SK-N-SH (cell line): Measurements from ENCODE around the gene APPL2. TPM values are rescaled to one million over a fixed set of nuclear protein-coding genes. Genes with fewer than 3 reads are reported as not detected.

Source experiments
- CTCF ChIA-PET: fragments of 300-600, 350-600 bp; formaldehyde crosslinking; extraction: SDS; loops from one replicate; lab custom pipeline; 2021; lab: Yijun Ruan, JAX
- POLR2A ChIA-PET: fragments of 350-600 bp; sonication (Branson Sonifier 250); formaldehyde crosslinking; extraction: SDS; loops from one replicate; lab custom pipeline; 2020; ENCODE audit warnings: antibody characterized with exemption, inconsistent platforms; lab: Yijun Ruan, JAX
- DNase-seq: peaks from one replicate; pipeline ENCODE4 v3.0.0; 2012
- H2AFZ ChIP-seq: fragments of 200-600 bp; sonication (generic); 2 replicates; pipeline ENCODE4 v1.8.1; 2016; ENCODE audit warnings: antibody characterized with exemption, mild to moderate bottlenecking, low read depth
- H3F3A ChIP-seq: fragments of 200-600 bp; sonication (generic); replicated peaks from 2 replicates; pipeline ENCODE3; 2016; ENCODE audit warnings: antibody characterized with exemption, mild to moderate bottlenecking; ENCODE audit not compliant: insufficient read depth
- H3K27ac ChIP-seq, 2 experiments: fragments of 200-500 bp in 1 of 2; fragments of 200-600 bp in 1 of 2; sonication (Bioruptor generic) in 1 of 2; sonication (generic), shearing (Covaris generic) in 1 of 2; 2 replicates each; pipeline versions ENCODE4 v1.5.1 to v1.6.1; 2014 to 2016; ENCODE audit warnings: low read depth in 2 of 2, inconsistent platforms in 1 of 2, low read length in 1 of 2, mild to moderate bottlenecking in 1 of 2, mixed read lengths in 1 of 2
- H3K27me3 ChIP-seq: fragments of 200-600 bp; sonication (generic), shearing (Covaris generic); 2 replicates; pipeline ENCODE4 v1.6.1; 2016; ENCODE audit warnings: mixed run types; ENCODE audit not compliant: insufficient read depth
- H3K36me3 ChIP-seq, 2 experiments: fragments of 200-500 bp in 1 of 2; fragments of 200-600 bp in 1 of 2; sonication (Bioruptor generic) in 1 of 2; sonication (generic) in 1 of 2; replicated peaks in 1 of 2; 2 replicates each; pipeline versions ENCODE3 to v1.5.1; 2014 to 2016; ENCODE audit warnings: low read length in 1 of 2, mild to moderate bottlenecking in 1 of 2; ENCODE audit not compliant: insufficient read depth in 2 of 2, control insufficient read depth in 1 of 2
- H3K4me1 ChIP-seq, 2 experiments: fragments of 200-500 bp in 1 of 2; fragments of 200-600 bp in 1 of 2; sonication (Bioruptor generic) in 1 of 2; sonication (generic), shearing (Covaris generic) in 1 of 2; 2 replicates each; pipeline versions ENCODE4 v1.5.1 to v1.6.1; 2014 to 2016; ENCODE audit warnings: low read depth in 1 of 2, low read length in 1 of 2, mixed run types in 1 of 2; ENCODE audit not compliant: insufficient read depth in 2 of 2, control insufficient read depth in 1 of 2
- H3K4me2 ChIP-seq: fragments of 200-600 bp; sonication (generic), shearing (Covaris generic); 2 replicates; pipeline ENCODE4 v1.6.1; 2017; ENCODE audit warnings: mixed run types
- H3K4me3 ChIP-seq, 2 experiments: fragments of 200-500 bp in 1 of 2; fragments of 200-600 bp in 1 of 2; sonication (Bioruptor generic) in 1 of 2; sonication (generic), shearing (Covaris generic) in 1 of 2; 2 replicates each; pipeline versions ENCODE4 v1.5.1 to v1.8.1; 2014 to 2016; ENCODE audit warnings: low read depth in 2 of 2, inconsistent platforms in 1 of 2, low read length in 1 of 2, mild to moderate bottlenecking in 1 of 2, mixed read lengths in 1 of 2, moderate library complexity in 1 of 2
- H3K79me2 ChIP-seq: fragments of 200-600 bp; sonication (generic); 2 replicates; pipeline ENCODE4 v1.8.1; 2017; ENCODE audit warnings: mild to moderate bottlenecking; ENCODE audit not compliant: insufficient read depth
- H3K9ac ChIP-seq: fragments of 200-600 bp; sonication (generic); 2 replicates; pipeline ENCODE4 v1.6.1; 2017; ENCODE audit warnings: mixed run types
- H3K9me2 ChIP-seq: fragments of 200-600 bp; sonication (generic); 2 replicates; pipeline ENCODE4 v1.6.1; 2017; ENCODE audit warnings: mixed run types
- H3K9me3 ChIP-seq: fragments of 200-600 bp; sonication (generic); 2 replicates; pipeline ENCODE4 v1.6.1; 2017; ENCODE audit warnings: mixed run types, mild to moderate bottlenecking, moderate library complexity
- H4K20me1 ChIP-seq: fragments of 200-600 bp; sonication (generic); 2 replicates; pipeline ENCODE4 v1.6.1; 2017; ENCODE audit warnings: mild to moderate bottlenecking, mixed run types; ENCODE audit not compliant: insufficient read depth
- GABPA ChIP-seq: IDR thresholded peaks from 2 replicates; pipeline ENCODE4 v1.4.0; 2012; ENCODE audit warnings: low read depth, mild to moderate bottlenecking
- IRF3 ChIP-seq: fragments of 150-350 bp; IDR thresholded peaks from 2 replicates; pipeline ENCODE4 v1.6.1; 2016; ENCODE audit warnings: mild to moderate bottlenecking, low read depth, low read length
- RAD21 ChIP-seq: IDR thresholded peaks from 2 replicates; pipeline ENCODE4 v1.6.1; 2012; ENCODE audit warnings: mild to moderate bottlenecking, low read length
- REST ChIP-seq: IDR thresholded peaks from 2 replicates; pipeline ENCODE4 v1.6.1; 2012; ENCODE audit warnings: mild to moderate bottlenecking, low read depth, low read length, moderate library complexity
- TCF12 ChIP-seq: IDR thresholded peaks from 2 replicates; pipeline ENCODE4 v1.4.0; 2012
- USF2 ChIP-seq: fragments of 150-350 bp; IDR thresholded peaks from 2 replicates; pipeline ENCODE4 v1.6.1; 2017; ENCODE audit warnings: antibody characterized with exemption, low read length, low read depth, borderline replicate concordance
- ZBTB33 ChIP-seq: IDR thresholded peaks from 2 replicates; pipeline ENCODE4 v1.4.0; 2012; ENCODE audit warnings: low read depth, borderline replicate concordance
- WGBS: methylation state at CpG from one replicate; pipeline ENCODE4 v1.1.6; 2017; ENCODE audit warnings: low lambda C conversion rate; 5-methylcytosine and 5-hydroxymethylcytosine counted together
- polyA plus RNA-seq, 3 experiments: library from polyadenylated mRNA; depleted of rRNA; stranded (reverse); fragments of >200 nt; gene quantifications; 2 replicates each; pipeline ENCODE4 v1.2.3, GENCODE V29; 2012

Gene APPL2
- polyA plus RNA-seq, 1 of the 3 experiments (the other 2 are of a cell fraction): 59.2 TPM

GRCh38 chr12:105209091-105209490 lies 26.9 kb downstream of the APPL2 start:
- Histone ChIP-seq H4K20me1 (no peaks in the 10 kb centered on the region), H3K9me2 (no peaks in the 10 kb centered on the region), H3K27me3 (no peaks in the 10 kb centered on the region), H2AFZ (no peak overlapping the region), H3K4me1 (peaks cover 3 to 13% of the 10 kb centered on the region in 2 experiments; a peak in 3 of 4 replicates), H3F3A (peaks cover 42% of the 10 kb centered on the region), H3K4me2 (no peak overlapping the region), H3K27ac (peak overlapping the region in 1 of 2 experiments; percentile 28; a peak in 2 of 4 replicates), H3K9ac (no peak overlapping the region), H3K4me3 (no peak overlapping the region), H3K36me3 (peaks cover 82 to 87% of the 10 kb centered on the region in 2 experiments), H3K9me3 (no peaks in the 10 kb centered on the region), H3K79me2 (peaks cover 63% of the 10 kb centered on the region; the same call in 1 of the 2 replicates)
- 95% methylated on average over 3 of the region's 3 CpGs for WGBS
- TF ChIP-seq USF2 (no peak), IRF3 (no peak), TCF12 (no peak), RAD21 (no peak), GABPA (no peak), ZBTB33 (no peak)
- DNase-seq: no peak
- POLR2A ChIA-PET: no interaction called here
- CTCF ChIA-PET: no interaction called here

GRCh38 chr12:105206686-105207374 lies 29.1 kb downstream of the APPL2 start:
- H3K27ac ChIP-seq: peak overlapping the region in 1 of 2 experiments; percentile 87; a peak in 2 of 4 replicates
- POLR2A ChIA-PET: no interaction called here
- 96% methylated on average over 15 of the region's 16 CpGs for WGBS

More at GRCh38 chr12:105206686-105207374, 29.1 kb downstream of the APPL2 start:
- no peaks in the 10 kb centered on the region for H3K9me2 ChIP-seq
- no peak for DNase-seq
- H3K4me3 ChIP-seq: no peak overlapping the region
- peaks cover 88 to 94% of the 10 kb centered on the region in 2 experiments for H3K36me3 ChIP-seq
- H3F3A ChIP-seq: peaks cover 42% of the 10 kb centered on the region
- no peak overlapping the region for H3K4me2 ChIP-seq
- H3K4me1 ChIP-seq: peaks cover under 1 to 13% of the 10 kb centered on the region in 2 experiments; a peak in 3 of 4 replicates
- H4K20me1 ChIP-seq: no peaks in the 10 kb centered on the region
- TF ChIP-seq ZBTB33: no peak
- TF ChIP-seq REST: peak; percentile 91
- peaks cover 61% of the 10 kb centered on the region for H3K79me2 ChIP-seq
- H3K9me3 ChIP-seq: no peaks in the 10 kb centered on the region
- H3K27me3 ChIP-seq: no peaks in the 10 kb centered on the region
- H2AFZ ChIP-seq: no peak overlapping the region
- CTCF ChIA-PET: interaction anchor here (1.9 kb wide), 1 partner anchor 12 kb away, joined by 6 read pairs; no protein-coding TSS in a partner anchor
- H3K9ac ChIP-seq: no peak overlapping the region
